UCSD-AML1 (cell line): ENCODE results near the gene DCDC2B.
"Not testable (repeated sequence)": the region's sequence is repeated elsewhere in the genome, so short reads cannot be mapped to it uniquely, and the experiment has no call there.

ENCODE experiments used
- DNase-seq: peaks from one replicate; lab custom pipeline; 2025; ENCODE audit not compliant: unreplicated experiment; lab: John Stamatoyannopoulos, UW

Gene DCDC2B

GRCh38 chr1:32255072-32256071 is 46.5 kb downstream of the DCDC2B start:
- no peak for DNase-seq

- no peak for DNase-seq
Measured at GRCh38 chr1:32256473-32257226, 47.8 kb downstream of the DCDC2B start.

GRCh38 chr1:32257227-32257508 is 48.3 kb downstream of the DCDC2B start:
- no peak for DNase-seq

GRCh38 chr1:32263236-32263593 is 54.3 kb downstream of the DCDC2B start:
- not testable (repeated sequence) for DNase-seq

GRCh38 chr1:32263744-32264143 is 54.9 kb downstream of the DCDC2B start:
- DNase-seq = no peak
